Measurements from ENCODE around the gene GOLGA6C. TPM values are rescaled to one million over a fixed set of nuclear protein-coding genes. Genes with fewer than 3 reads are reported as not detected.
"Not testable (repeated sequence)": the region's sequence is repeated elsewhere in the genome, so short reads cannot be mapped to it uniquely, and the experiment has no call there.

Gene GOLGA6C
- total RNA-seq, 2 experiments from 2014 or later: not detected

DNA sequence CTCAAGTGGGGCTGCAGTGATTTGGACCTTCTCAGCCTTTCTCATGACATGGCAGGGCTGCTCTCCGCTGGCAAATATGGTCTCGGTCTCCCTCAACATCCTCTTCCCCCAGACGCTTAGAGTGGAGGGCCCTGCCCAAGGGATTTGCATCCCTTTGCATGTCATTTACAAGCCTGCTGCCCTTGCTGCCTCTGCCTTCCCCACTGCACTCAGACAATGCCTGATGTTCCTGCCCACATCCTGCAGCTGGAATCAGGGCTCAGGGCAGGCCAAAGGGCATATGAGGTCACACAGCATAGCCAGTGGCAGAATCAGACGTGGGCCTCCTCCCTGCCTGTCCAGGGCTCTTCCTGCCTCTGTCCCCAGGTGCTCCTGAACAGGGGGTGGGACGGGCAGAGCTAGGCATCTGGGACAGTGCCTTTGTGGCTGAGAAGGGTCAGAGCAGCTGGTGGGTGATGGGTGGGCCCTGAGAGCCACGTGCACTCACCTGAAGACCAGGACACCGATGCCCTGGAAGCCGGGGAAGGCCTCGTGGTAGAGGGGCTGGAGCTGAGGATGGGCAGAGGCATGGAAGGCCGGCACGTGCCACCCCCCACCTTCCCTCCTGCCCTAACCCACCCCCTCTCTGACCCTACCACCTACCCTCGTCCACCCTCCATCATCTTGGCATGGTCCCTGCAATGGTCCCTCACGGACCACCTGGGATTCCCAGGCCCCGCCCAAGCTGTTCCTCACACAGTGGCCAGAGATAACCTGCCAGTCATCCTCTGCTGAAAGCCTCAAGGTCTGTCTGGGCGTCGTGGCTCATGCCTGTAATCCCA, 27.4 kb upstream of the GOLGA6C start:
- H3K4me1 Mint-ChIP-seq: no peaks in the 10 kb centered on the region
- DNase-seq: no peak
- peaks cover 7% of the 10 kb centered on the region for H3K27me3 Mint-ChIP-seq
- H3K4me3 Mint-ChIP-seq: no peak overlapping the region
- no peaks in the 10 kb centered on the region for H3K36me3 Mint-ChIP-seq
- CTCF ChIA-PET: interaction anchor here (0.7 kb wide), 1 partner anchor 15 kb away, joined by 3 read pairs; no protein-coding TSS in a partner anchor
- no peak overlapping the region for H3K27ac Mint-ChIP-seq
- no peak for ATAC-seq
- H3K9me3 Mint-ChIP-seq (ENCODE audit: low read depth): no peaks in the 10 kb centered on the region

DNA sequence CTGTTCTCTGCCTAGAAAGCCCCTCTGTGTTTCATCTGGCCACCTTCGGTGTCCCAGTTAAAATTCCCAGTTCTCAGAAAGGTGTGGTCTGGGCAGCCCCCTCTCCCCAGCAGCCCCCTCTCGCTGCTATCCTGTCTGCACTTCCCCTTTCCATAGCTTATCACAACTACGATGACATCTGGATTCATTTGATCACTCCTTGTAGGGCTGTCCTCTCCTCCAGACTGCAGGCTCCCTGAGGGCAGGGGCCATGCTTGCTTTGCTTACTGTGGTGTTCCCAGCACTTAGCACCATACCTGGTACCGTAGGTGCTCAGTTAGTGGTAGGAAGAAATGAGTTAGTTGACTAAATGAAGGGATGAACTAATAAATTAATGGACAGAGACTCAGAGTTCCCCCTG, 26.3 kb upstream of the GOLGA6C start:
- ATAC-seq: no peak
- H3K36me3 Mint-ChIP-seq: no peaks in the 10 kb centered on the region
- no peak for DNase-seq
- peaks cover 7% of the 10 kb centered on the region for H3K27me3 Mint-ChIP-seq
- CTCF ChIA-PET: no interaction called here
- no peaks in the 10 kb centered on the region for H3K9me3 Mint-ChIP-seq (ENCODE audit: low read depth)
- H3K4me3 Mint-ChIP-seq: no peak overlapping the region
- H3K27ac Mint-ChIP-seq: no peak overlapping the region
- no peaks in the 10 kb centered on the region for H3K4me1 Mint-ChIP-seq

DNA sequence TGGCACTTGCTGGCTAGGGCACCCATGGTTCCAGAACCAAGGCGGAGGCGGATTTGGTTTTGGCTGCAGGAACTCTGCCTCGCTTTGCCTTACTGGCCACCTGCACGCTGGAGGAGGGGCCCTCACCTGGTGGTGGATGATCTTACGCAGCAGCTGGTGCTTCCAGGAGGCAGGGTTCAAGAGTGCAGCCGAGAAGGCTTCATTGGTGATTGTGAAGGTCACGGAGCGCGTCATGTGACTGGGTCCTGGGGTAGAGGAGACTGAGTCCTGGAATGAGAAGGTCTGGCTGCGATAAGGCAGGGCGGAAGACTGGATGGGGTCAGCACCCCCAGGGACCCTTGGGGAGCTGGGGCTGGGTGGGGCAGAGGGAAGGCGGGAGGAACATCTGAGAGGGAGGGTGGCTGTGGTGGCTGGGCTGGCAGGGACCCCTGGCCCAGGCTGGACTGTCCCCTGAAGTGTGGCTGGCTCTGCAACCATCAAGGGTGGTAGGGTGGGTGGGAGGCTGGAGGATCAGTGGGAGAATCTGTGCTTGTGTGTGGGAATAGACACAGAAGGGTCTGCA, 25.8 kb upstream of the GOLGA6C start:
- Mint-ChIP-seq H3K9me3 (ENCODE audit: low read depth) (no peaks in the 10 kb centered on the region), H3K4me1 (no peaks in the 10 kb centered on the region), H3K27ac (no peak overlapping the region), H3K36me3 (no peaks in the 10 kb centered on the region), H3K4me3 (no peak overlapping the region), H3K27me3 (peaks cover 5% of the 10 kb centered on the region)
- ATAC-seq (no peak), DNase-seq (no peak)
- CTCF ChIA-PET: no interaction called here

DNA sequence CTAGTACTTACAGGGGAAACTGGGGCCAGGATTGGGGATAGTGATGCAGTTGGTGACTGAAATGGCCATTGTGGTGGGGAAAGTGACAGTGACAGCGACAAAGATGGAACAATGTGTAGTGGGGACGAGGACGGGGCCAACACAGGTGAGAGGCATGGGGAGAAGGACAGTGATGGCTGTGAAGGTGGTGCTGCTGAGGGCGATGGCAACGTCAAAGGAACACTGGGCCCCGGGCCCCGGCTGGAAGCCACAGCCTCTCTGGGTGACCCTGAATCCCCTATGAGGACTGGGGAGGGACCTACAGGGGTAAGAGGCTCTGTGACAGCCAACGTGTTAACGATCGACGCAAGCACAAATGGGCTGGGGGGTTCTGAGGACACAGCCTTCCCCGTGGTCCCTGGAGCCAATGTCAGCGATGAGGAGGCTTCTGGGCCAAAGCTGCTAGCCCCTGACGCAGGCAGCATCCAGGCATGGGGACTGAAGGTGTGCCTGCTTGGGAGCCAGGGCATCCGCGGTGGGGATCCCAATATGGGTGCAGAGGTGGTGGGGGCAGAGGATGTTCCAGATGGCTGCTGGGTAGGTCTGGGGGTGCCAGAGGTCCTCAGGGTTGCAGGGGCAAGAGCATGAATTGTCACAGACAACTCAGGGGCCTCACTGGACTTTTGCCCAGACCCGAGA, 25.2 kb upstream of the GOLGA6C start:
- H3K9me3 Mint-ChIP-seq (ENCODE audit: low read depth): no peaks in the 10 kb centered on the region
- H3K4me1 Mint-ChIP-seq: no peaks in the 10 kb centered on the region
- no peak overlapping the region for H3K4me3 Mint-ChIP-seq
- DNase-seq (no peak), ATAC-seq (no peak)
- no peak overlapping the region for H3K27ac Mint-ChIP-seq
- peaks cover 4% of the 10 kb centered on the region for H3K27me3 Mint-ChIP-seq
- no peaks in the 10 kb centered on the region for H3K36me3 Mint-ChIP-seq
- CTCF ChIA-PET: no interaction called here

DNA sequence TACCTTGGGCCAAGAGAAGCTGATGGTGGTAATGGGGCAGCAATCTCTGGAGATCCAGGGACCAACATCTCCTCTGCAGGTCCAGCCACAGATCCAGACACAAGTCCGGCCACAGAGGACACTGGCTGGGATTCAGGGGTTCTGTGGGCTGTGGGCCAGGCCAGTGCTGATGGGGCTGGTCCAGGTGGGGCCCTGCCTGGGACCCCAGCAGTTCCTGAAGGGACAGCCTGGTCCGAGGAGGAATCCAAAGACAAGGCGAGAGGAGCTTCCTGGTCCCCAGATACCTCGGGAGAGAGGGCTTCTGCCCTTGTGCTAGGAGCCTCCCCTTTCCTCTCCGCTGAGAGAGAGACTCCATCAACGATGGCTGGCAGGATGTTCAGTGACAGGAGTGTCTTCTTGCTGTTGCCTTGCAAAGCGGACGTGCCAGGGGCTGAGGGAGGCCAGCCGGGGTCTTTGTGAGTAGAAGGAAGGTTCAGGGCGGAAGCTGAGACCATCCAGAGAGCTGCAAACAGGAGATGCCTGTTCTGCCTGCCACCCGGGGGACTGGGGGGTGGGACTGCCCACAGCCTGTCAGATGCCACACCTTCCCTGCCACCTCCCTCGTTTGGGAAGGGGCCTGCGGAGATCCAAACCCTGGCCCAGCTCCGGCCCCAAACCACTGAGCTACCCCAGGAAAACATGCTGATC, 24.5 kb upstream of the GOLGA6C start:
- no peak for DNase-seq
- Mint-ChIP-seq H3K9me3 (ENCODE audit: low read depth) (no peaks in the 10 kb centered on the region), H3K4me3 (no peak overlapping the region), H3K27ac (no peak overlapping the region), H3K27me3 (peaks cover 4% of the 10 kb centered on the region), H3K36me3 (no peaks in the 10 kb centered on the region), H3K4me1 (no peaks in the 10 kb centered on the region)
- CTCF ChIA-PET: interaction anchor here (2.2 kb wide), 1 partner anchor 196 kb away, joined by 6 read pairs; no protein-coding TSS in a partner anchor
- no peak for ATAC-seq

DNA sequence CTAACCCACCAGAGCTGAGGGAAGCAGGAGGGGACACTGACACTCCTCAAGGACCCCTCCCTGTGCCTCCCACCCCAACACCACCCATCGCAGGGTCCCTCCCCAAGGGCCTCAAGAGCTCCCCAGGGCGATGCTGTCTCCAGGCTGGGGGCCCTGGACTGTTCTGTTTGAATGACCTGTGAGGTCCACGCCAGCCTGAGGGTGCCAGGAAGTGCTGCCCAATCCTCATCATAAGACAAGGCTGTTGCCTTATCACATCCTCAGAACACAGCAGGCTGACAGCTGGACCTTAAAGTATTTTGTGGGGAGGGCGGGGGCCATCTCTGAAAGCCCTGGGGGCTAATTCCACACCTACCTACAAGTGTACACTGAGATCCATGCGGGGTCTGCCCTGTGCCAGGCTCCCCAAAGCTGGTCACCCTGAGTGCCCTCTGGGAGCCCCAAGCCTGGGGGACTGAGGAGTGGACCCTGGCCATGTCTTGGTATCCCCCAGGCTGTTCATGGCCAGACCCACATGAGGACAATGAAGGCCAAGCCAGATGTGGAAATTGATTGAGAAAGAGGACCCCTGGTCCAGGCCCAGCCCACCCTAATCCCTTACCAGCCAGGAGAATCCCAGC, 23.8 kb upstream of the GOLGA6C start:
- peaks cover under 1% of the 10 kb centered on the region for H3K4me1 Mint-ChIP-seq
- peaks cover 8% of the 10 kb centered on the region for H3K27me3 Mint-ChIP-seq
- no peaks in the 10 kb centered on the region for H3K36me3 Mint-ChIP-seq
- no peak overlapping the region for H3K27ac Mint-ChIP-seq
- H3K4me3 Mint-ChIP-seq: no peak overlapping the region
- no peaks in the 10 kb centered on the region for H3K9me3 Mint-ChIP-seq (ENCODE audit: low read depth)
- no peak for ATAC-seq
- no peak for DNase-seq
- CTCF ChIA-PET: interaction anchor here (2.2 kb wide), 1 partner anchor 197 kb away, joined by 6 read pairs; no protein-coding TSS in a partner anchor

DNA sequence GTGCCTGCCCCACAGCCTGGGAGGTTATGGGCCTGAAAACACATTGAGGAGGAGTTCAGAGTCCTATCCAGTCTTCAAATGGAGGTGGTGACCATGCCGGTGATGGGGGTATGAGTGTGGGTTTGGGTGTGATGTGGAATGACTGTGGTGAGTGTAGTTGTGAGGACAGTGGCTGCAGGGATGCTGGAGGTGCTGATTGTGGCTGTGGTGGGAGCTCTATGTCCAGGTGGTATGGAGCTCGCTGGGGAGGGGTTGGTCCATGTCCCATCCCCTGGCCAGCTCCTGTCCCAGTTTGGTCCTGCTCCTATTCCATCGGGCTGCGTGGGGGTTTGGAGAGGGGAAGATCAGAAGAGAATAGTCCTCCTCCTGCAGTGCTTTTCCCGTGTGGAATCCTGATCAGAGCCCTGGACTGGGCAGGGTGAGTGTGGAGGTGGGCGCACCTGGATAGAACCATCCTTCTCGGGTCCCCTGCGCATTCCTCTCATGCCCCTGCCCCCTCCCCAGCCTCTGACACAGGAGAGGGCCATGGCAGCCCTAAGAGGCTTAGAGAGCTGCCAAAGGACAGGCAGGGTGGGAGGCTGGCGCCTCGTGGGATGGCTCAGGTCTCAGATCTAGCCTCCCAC, 23.0 kb upstream of the GOLGA6C start:
- no peak overlapping the region for H3K27ac Mint-ChIP-seq
- DNase-seq (peak; percentile 30), ATAC-seq (no peak)
- CTCF ChIA-PET: interaction anchor here (2.2 kb wide), 1 partner anchor 198 kb away, joined by 6 read pairs; no protein-coding TSS in a partner anchor
- H3K27me3 Mint-ChIP-seq: peaks cover 10% of the 10 kb centered on the region
- H3K36me3 Mint-ChIP-seq: no peaks in the 10 kb centered on the region
- H3K4me3 Mint-ChIP-seq: no peak overlapping the region
- H3K9me3 Mint-ChIP-seq (ENCODE audit: low read depth): no peaks in the 10 kb centered on the region
- H3K4me1 Mint-ChIP-seq: peaks cover 5% of the 10 kb centered on the region

DNA sequence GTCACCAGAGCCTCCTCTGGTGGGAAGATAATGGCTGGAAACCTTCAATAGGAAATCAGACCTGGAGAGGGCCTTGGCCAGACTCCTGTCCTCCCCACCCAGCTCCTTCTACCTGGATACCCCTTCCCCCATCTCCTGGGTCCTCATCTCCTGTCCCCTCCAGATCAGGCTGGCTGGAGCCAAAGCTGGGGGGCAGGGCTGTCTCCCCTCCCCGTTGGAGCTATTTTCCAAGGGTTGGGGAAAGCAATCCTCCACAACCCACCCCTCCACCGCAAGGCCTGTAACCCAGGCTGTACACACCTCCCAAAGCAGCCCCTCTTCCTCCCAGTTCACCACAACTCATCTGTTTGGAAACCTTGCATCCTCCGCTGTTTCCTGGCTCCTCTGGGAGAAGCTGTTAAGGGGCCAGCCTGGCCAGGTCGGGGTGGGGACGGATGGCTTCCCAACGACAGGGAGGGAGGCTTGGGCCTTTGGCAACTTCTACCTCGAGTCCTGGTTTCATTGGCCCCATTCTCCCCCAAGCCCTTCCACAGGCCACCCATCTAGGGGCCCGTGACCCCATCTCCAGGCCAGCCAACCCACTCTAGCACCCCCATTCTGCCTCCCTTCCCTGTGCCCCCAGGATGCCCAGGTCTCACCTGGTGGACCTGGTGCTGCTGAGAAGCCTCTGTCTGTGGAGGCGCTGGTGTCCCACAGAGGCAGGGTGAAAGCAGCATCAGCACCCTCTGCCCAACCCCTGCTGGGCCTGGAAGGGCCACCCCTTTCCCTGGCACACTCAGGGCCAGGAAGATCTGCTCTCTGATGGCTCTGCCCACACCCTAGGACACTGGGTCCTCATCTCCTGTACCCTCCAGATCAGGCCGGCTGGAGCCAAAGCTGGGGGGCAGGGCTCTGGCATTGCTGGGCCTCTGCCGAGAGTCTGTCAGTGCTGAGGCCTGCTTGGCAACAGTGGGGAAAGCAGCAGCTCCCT, 22.1 kb upstream of the GOLGA6C start:
- H3K9me3 Mint-ChIP-seq (ENCODE audit: low read depth): no peaks in the 10 kb centered on the region
- DNase-seq (peak; percentile 33), ATAC-seq (no peak)
- CTCF ChIA-PET: no interaction called here
- H3K27me3 Mint-ChIP-seq: peaks cover 17% of the 10 kb centered on the region
- no peak overlapping the region for H3K4me3 Mint-ChIP-seq
- H3K36me3 Mint-ChIP-seq: no peaks in the 10 kb centered on the region
- H3K27ac Mint-ChIP-seq: no peak overlapping the region
- peaks cover 5% of the 10 kb centered on the region for H3K4me1 Mint-ChIP-seq

DNA sequence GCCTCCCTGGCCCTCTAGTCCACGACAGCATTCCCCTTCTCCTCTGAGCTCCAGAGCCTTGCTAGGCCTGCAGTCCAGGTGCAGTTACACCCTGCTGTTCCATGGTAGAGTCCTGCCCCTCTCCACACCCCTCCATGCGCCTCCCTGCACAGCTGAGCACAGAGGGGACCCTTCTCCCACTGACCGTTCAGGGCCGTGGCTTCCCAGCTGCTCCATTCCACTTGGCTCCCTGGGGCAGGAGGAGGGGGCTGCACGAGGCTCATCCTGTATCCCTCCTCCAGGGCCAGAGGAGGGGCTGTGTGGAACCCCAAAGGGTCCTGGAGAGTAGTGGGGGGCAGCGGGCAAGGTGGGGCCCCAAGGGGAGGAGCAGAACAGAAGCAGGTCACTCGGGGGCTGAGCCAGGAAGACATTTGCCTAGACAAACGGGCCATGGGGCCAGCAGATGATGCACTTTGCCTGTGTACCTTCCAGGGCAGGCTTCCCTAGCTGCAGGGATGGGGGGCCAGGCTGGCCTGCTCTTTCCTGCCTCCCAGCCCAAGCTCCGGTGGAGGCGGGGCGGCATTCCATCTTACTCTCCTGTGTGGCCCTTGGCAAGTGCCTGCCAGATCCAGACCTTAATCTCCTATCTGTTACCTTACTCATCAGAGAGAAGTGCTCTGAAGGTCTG, 20.7 kb upstream of the GOLGA6C start:
- peaks cover 18% of the 10 kb centered on the region for H3K27me3 Mint-ChIP-seq
- H3K9me3 Mint-ChIP-seq (ENCODE audit: low read depth): no peaks in the 10 kb centered on the region
- H3K27ac Mint-ChIP-seq: no peak overlapping the region
- ATAC-seq (no peak), DNase-seq (peak; percentile 32)
- no peaks in the 10 kb centered on the region for H3K36me3 Mint-ChIP-seq
- CTCF ChIA-PET: no interaction called here
- H3K4me1 Mint-ChIP-seq: peaks cover 5% of the 10 kb centered on the region
- H3K4me3 Mint-ChIP-seq: no peak overlapping the region

DNA sequence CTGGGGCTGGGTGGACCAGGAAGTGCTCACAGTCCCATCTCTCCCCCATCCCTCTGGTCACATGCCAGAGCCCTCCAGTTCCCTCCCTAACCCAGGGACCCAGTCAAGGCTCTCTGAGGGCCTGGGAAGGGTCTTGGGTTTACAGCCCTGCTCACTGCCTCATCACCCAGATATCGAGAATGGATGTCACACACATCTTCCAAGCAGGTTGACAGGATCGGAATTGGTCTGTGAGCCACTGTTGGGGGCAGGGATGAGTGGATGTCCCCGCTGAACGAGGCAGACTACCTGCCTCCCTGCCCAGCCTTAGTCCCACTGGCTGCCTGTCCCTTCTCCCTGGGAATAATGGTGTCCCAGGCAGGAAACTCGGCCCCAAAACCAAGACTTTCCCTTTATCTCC, 20.0 kb upstream of the GOLGA6C start:
- no peak for ATAC-seq
- DNase-seq: peak; percentile 31
- H3K27me3 Mint-ChIP-seq: peaks cover 18% of the 10 kb centered on the region
- H3K27ac Mint-ChIP-seq: no peak overlapping the region
- H3K4me3 Mint-ChIP-seq: no peak overlapping the region
- H3K4me1 Mint-ChIP-seq: peaks cover 5% of the 10 kb centered on the region
- CTCF ChIA-PET: interaction anchor here (1.4 kb wide), 1 partner anchor 209 kb away, joined by 4 read pairs; no protein-coding TSS in a partner anchor
- no peaks in the 10 kb centered on the region for H3K36me3 Mint-ChIP-seq
- no peaks in the 10 kb centered on the region for H3K9me3 Mint-ChIP-seq (ENCODE audit: low read depth)

DNA sequence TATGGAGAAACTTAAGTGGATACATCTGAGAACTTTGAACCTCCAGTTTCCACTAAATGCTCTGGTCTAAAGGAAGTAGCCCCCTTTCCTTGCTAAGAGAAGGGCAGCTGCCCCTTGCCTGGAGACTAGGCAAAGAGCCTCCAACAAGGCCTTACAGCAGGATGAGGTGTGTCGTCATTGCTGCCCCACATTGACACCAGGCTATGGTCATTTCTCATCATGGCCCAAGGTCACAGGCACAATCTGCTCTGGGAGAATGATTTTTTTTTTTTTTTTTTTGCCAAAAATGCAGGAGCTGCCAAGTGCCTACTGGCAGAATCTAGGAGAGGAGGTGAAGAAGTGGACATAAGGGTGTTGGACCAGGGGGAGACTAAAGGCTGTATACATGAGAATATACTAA, 12.4 kb upstream of the GOLGA6C start:
- CTCF ChIA-PET; H3K27ac Mint-ChIP-seq; H3K4me1 Mint-ChIP-seq; DNase-seq; ATAC-seq; H3K4me3 Mint-ChIP-seq; H3K9me3 Mint-ChIP-seq (ENCODE audit: low read depth); H3K36me3 Mint-ChIP-seq: not testable (repeated sequence)
- peaks cover 42% of the 10 kb centered on the region for H3K27me3 Mint-ChIP-seq

All from activated CD8-positive, alpha-beta memory T cell treated with anti-CD3 and anti-CD28 coated beads, Interleukin-2, amount 10 ng/mL, durations not matched to agents 7 days and 5 days (primary cell).